ENCODE data around the gene ARHGAP9.

- no peak for TF ChIP-seq POLR2A (IDR thresholded peaks at IDR 0.05; ENCODE audit: low read length)
- no peak for TF ChIP-seq GATA1 (IDR thresholded peaks at IDR 0.05; ENCODE audit: low read depth, low read length)
These were observed 12.0 kb upstream of the ARHGAP9 start for GRCh38 chr12:57491393-57492280.

All from erythroblast (primary cell).